HEK293 (cell line): ENCODE measurements around the gene CREG2.

Experiments
- CTCF ChIA-PET: fragments of 350-600 bp; formaldehyde crosslinking; extraction: SDS; loops from one replicate; lab custom pipeline; 2021; ENCODE audit warnings: antibody characterized with exemption; lab: Yijun Ruan, JAX
- POLR2A ChIA-PET: fragments of 300-600 bp; formaldehyde crosslinking; extraction: SDS; loops from one replicate; lab custom pipeline; 2020; ENCODE audit warnings: antibody characterized with exemption, inconsistent platforms; lab: Yijun Ruan, JAX
- H3K27ac ChIP-seq: fragments of 200-500 bp; sonication (Bioruptor generic); 2 replicates; pipeline ENCODE4 v1.5.1; 2014; ENCODE audit warnings: low read depth, low read length, control low read depth, inconsistent platforms; ENCODE audit errors: extremely low read depth
- H3K36me3 ChIP-seq, 2 experiments: fragments of 200-500 bp in 1 of 2; sonication (Bioruptor generic) in 1 of 2; 1 replicate in 1 of 2; 2 replicates in 1 of 2; pipeline ENCODE4 v1.5.1; 2014 to 2017; ENCODE audit warnings: inconsistent platforms in 2 of 2, low read length in 2 of 2; ENCODE audit not compliant: control insufficient read depth in 2 of 2, insufficient read depth in 1 of 2
- H3K4me1 ChIP-seq: fragments of 200-500 bp; sonication (Bioruptor generic); 2 replicates; pipeline ENCODE4 v1.5.1; 2014; ENCODE audit warnings: mild to moderate bottlenecking, low read length, inconsistent platforms; ENCODE audit not compliant: control insufficient read depth, insufficient read depth
- H3K4me3 ChIP-seq: 2 replicates; pipeline ENCODE4 v1.5.1; 2011; ENCODE audit warnings: low read depth, mild to moderate bottlenecking, control low read depth, low read length, moderate library complexity
- H3K9me3 ChIP-seq: fragments of 200-500 bp; sonication (Bioruptor generic); 2 replicates; pipeline ENCODE4 v1.5.1; 2014; ENCODE audit warnings: low read depth, low read length, inconsistent platforms; ENCODE audit not compliant: control insufficient read depth, insufficient read depth
- EGR2 ChIP-seq: fragments of 450-650 bp; formaldehyde crosslinking; IDR thresholded peaks from 2 replicates; pipeline ENCODE4 v1.5.1; 2016; ENCODE audit warnings: low read depth, missing biosample characterization, missing genetic modification characterization
- GLI4 ChIP-seq: fragments of 450-650 bp; formaldehyde crosslinking; IDR thresholded peaks from 2 replicates; pipeline ENCODE4 v1.5.1; 2016; ENCODE audit warnings: missing biosample characterization, missing genetic modification characterization
- GLIS1 ChIP-seq: fragments of 450-650 bp; formaldehyde crosslinking; IDR thresholded peaks from 2 replicates; pipeline ENCODE4 v1.5.1; 2016; ENCODE audit warnings: missing biosample characterization, missing genetic modification characterization
- KLF16 ChIP-seq: fragments of 450-650 bp; formaldehyde crosslinking; IDR thresholded peaks from 2 replicates; pipeline ENCODE4 v1.5.1; 2017; ENCODE audit warnings: missing biosample characterization, missing genetic modification characterization
- WT1 ChIP-seq: fragments of 450-650 bp; formaldehyde crosslinking; IDR thresholded peaks from 2 replicates; pipeline ENCODE4 v1.5.1; 2016; ENCODE audit warnings: missing biosample characterization, missing genetic modification characterization
- ZBTB21 ChIP-seq: fragments of 450-650 bp; formaldehyde crosslinking; IDR thresholded peaks from 2 replicates; pipeline ENCODE4 v1.5.1; 2017; ENCODE audit warnings: missing biosample characterization, missing genetic modification characterization
- ZFHX2 ChIP-seq: fragments of 450-650 bp; formaldehyde crosslinking; conservative IDR thresholded peaks from 2 replicates; pipeline ENCODE4 v1.5.1; 2016; ENCODE audit warnings: missing biosample characterization, missing genetic modification characterization
- ZFP37 ChIP-seq: fragments of 450-650 bp; formaldehyde crosslinking; IDR thresholded peaks from 2 replicates; pipeline ENCODE4 v1.5.1; 2016; ENCODE audit warnings: missing biosample characterization, missing genetic modification characterization
- ZNF133 ChIP-seq: fragments of 450-650 bp; formaldehyde crosslinking; IDR thresholded peaks from 2 replicates; pipeline ENCODE4 v1.5.1; 2016; ENCODE audit warnings: missing biosample characterization, missing genetic modification characterization
- ZNF211 ChIP-seq: fragments of 450-650 bp; formaldehyde crosslinking; IDR thresholded peaks from 2 replicates; pipeline ENCODE4 v1.5.1; 2016; ENCODE audit warnings: low read depth, missing biosample characterization, missing genetic modification characterization
- ZNF302 ChIP-seq: fragments of 450-650 bp; formaldehyde crosslinking; IDR thresholded peaks from 2 replicates; pipeline ENCODE4 v1.5.1; 2016; ENCODE audit warnings: missing biosample characterization, missing genetic modification characterization, low read depth
- ZNF341 ChIP-seq: fragments of 450-650 bp; formaldehyde crosslinking; IDR thresholded peaks from 2 replicates; pipeline ENCODE4; 2016; ENCODE audit warnings: low read depth, missing biosample characterization, missing genetic modification characterization
- ZNF416 ChIP-seq: fragments of 450-650 bp; formaldehyde crosslinking; IDR thresholded peaks from 2 replicates; pipeline ENCODE4 v1.5.1; 2016; ENCODE audit warnings: missing biosample characterization, missing genetic modification characterization
- ZNF423 ChIP-seq: fragments of 450-650 bp; formaldehyde crosslinking; IDR thresholded peaks from 2 replicates; pipeline ENCODE4 v1.5.1; 2016; ENCODE audit warnings: missing biosample characterization, missing genetic modification characterization
- ZNF530 ChIP-seq: fragments of 450-650 bp; formaldehyde crosslinking; IDR thresholded peaks from 2 replicates; pipeline ENCODE4 v1.5.1; 2016; ENCODE audit warnings: low read depth, missing biosample characterization, missing genetic modification characterization
- ZNF555 ChIP-seq: fragments of 450-650 bp; formaldehyde crosslinking; conservative IDR thresholded peaks from 2 replicates; pipeline ENCODE4 v1.5.1; 2017; ENCODE audit warnings: missing biosample characterization, mild to moderate bottlenecking, missing genetic modification characterization, inconsistent platforms
- ZNF629 ChIP-seq: fragments of 450-650 bp; formaldehyde crosslinking; IDR thresholded peaks from 2 replicates; pipeline ENCODE4 v1.5.1; 2017; ENCODE audit warnings: missing biosample characterization, missing genetic modification characterization
- ZNF654 ChIP-seq: fragments of 450-650 bp; formaldehyde crosslinking; IDR thresholded peaks from 2 replicates; pipeline ENCODE4 v1.5.1; 2016; ENCODE audit warnings: low read depth, missing biosample characterization, missing genetic modification characterization
- ZNF658 ChIP-seq: fragments of 450-650 bp; formaldehyde crosslinking; IDR thresholded peaks from 2 replicates; pipeline ENCODE4; 2016; ENCODE audit warnings: missing biosample characterization, missing genetic modification characterization
- ZNF747 ChIP-seq: fragments of 450-650 bp; formaldehyde crosslinking; IDR thresholded peaks from 2 replicates; pipeline ENCODE4 v1.5.1; 2016; ENCODE audit warnings: missing biosample characterization, missing genetic modification characterization
- ZNF76 ChIP-seq: fragments of 450-650 bp; formaldehyde crosslinking; IDR thresholded peaks from 2 replicates; pipeline ENCODE4; 2016; ENCODE audit warnings: low read depth, missing biosample characterization, missing genetic modification characterization, borderline replicate concordance
- ZNF768 ChIP-seq: fragments of 450-650 bp; formaldehyde crosslinking; IDR thresholded peaks from 2 replicates; pipeline ENCODE4 v1.5.1; 2018; ENCODE audit warnings: missing biosample characterization, mild to moderate bottlenecking, missing genetic modification characterization
- ZNF792 ChIP-seq: fragments of 450-650 bp; formaldehyde crosslinking; IDR thresholded peaks from 2 replicates; pipeline ENCODE4 v1.5.1; 2016; ENCODE audit warnings: missing biosample characterization, missing genetic modification characterization
- ZNF843 ChIP-seq: fragments of 450-650 bp; formaldehyde crosslinking; IDR thresholded peaks from 2 replicates; pipeline ENCODE4 v1.5.1; 2016; ENCODE audit warnings: missing biosample characterization, missing genetic modification characterization
- ZSCAN30 ChIP-seq: fragments of 450-650 bp; IDR thresholded peaks from 2 replicates; pipeline ENCODE4 v1.5.1; 2018; ENCODE audit warnings: missing biosample characterization, mild to moderate bottlenecking, missing genetic modification characterization, moderate library complexity
- TF ChIP-seq, protein P1 (sequence below): fragments of 450-650 bp; formaldehyde crosslinking; IDR thresholded peaks from 2 replicates; pipeline ENCODE4 v1.5.1; 2017; ENCODE audit warnings: missing biosample characterization, missing genetic modification characterization
- TF ChIP-seq, protein P2 (sequence below): fragments of 450-650 bp; formaldehyde crosslinking; IDR thresholded peaks from 2 replicates; pipeline ENCODE4 v1.5.1; 2016; ENCODE audit warnings: missing biosample characterization, missing genetic modification characterization
- TF ChIP-seq, protein P3 (sequence below): fragments of 450-650 bp; formaldehyde crosslinking; IDR thresholded peaks from 2 replicates; pipeline ENCODE4 v1.5.1; 2017; ENCODE audit warnings: missing biosample characterization, mild to moderate bottlenecking, missing genetic modification characterization, moderate library complexity
- TF ChIP-seq, protein P4 (sequence below): fragments of 450-650 bp; formaldehyde crosslinking; IDR thresholded peaks from 2 replicates; pipeline ENCODE4 v1.5.1; 2016; ENCODE audit warnings: missing biosample characterization, missing genetic modification characterization, low read depth

Gene CREG2

DNA sequence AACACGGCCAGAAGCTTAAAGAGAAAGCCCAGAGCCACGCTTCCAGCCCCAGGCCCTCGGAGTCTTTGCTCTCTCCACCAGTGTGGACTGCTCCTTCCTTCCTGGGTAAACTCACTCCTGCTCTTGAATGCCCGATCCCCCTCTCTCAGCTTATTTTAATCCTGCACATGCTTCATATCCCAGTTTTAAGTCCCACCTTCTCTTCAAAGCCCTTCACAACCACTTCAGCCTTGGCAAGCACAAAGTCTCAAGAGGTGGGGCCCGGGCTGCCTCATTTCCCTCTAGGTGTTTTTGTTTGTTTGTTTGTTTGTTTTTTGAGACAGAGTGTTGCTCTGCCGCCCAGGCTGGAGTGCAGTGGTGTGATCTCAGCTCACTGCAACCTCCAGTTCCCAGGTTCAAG, 21.6 kb upstream of the CREG2 start:
- no peaks in the 10 kb centered on the region for H3K9me3 ChIP-seq
- H3K27ac ChIP-seq: no peak overlapping the region
- no peaks in the 10 kb centered on the region for H3K4me1 ChIP-seq
- ChIA-PET CTCF (interaction anchor here (0.6 to 2.3 kb wide), 5 partner anchors 10 to 414 kb away, joined by 3 to 6 read pairs (median 4); partner anchors contain the start of gene CREG2), POLR2A (no interaction called here)
- no peak overlapping the region for H3K4me3 ChIP-seq
- TF ChIP-seq ZFHX2 (tag by site-specific recombination) (no peak), ZNF747 (no peak), GLIS1 (no peak), ZNF76 (no peak), KLF16 (tag by site-specific recombination) (no peak), ZNF211 (tag by site-specific recombination) (no peak), ZBTB21 (tag by site-specific recombination) (no peak), ZNF843 (tag by site-specific recombination) (no peak), ZNF792 (tag by site-specific recombination) (no peak), ZNF341 (tag by site-specific recombination) (no peak), EGR2 (no peak), GLI4 (tag by site-specific recombination) (no peak), ZNF133 (tag by site-specific recombination) (no peak), ZNF629 (no peak), ZNF658 (no peak), ZNF654 (tag by site-specific recombination) (no peak), ZFP37 (tag by site-specific recombination) (no peak)
- TF ChIP-seq, protein P1, sequence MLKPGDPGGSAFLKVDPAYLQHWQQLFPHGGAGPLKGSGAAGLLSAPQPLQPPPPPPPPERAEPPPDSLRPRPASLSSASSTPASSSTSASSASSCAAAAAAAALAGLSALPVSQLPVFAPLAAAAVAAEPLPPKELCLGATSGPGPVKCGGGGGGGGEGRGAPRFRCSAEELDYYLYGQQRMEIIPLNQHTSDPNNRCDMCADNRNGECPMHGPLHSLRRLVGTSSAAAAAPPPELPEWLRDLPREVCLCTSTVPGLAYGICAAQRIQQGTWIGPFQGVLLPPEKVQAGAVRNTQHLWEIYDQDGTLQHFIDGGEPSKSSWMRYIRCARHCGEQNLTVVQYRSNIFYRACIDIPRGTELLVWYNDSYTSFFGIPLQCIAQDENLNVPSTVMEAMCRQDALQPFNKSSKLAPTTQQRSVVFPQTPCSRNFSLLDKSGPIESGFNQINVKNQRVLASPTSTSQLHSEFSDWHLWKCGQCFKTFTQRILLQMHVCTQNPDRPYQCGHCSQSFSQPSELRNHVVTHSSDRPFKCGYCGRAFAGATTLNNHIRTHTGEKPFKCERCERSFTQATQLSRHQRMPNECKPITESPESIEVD: no peak
- TF ChIP-seq, protein P2, sequence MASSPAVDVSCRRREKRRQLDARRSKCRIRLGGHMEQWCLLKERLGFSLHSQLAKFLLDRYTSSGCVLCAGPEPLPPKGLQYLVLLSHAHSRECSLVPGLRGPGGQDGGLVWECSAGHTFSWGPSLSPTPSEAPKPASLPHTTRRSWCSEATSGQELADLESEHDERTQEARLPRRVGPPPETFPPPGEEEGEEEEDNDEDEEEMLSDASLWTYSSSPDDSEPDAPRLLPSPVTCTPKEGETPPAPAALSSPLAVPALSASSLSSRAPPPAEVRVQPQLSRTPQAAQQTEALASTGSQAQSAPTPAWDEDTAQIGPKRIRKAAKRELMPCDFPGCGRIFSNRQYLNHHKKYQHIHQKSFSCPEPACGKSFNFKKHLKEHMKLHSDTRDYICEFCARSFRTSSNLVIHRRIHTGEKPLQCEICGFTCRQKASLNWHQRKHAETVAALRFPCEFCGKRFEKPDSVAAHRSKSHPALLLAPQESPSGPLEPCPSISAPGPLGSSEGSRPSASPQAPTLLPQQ (tag by site-specific recombination): no peak
- TF ChIP-seq, protein P3, sequence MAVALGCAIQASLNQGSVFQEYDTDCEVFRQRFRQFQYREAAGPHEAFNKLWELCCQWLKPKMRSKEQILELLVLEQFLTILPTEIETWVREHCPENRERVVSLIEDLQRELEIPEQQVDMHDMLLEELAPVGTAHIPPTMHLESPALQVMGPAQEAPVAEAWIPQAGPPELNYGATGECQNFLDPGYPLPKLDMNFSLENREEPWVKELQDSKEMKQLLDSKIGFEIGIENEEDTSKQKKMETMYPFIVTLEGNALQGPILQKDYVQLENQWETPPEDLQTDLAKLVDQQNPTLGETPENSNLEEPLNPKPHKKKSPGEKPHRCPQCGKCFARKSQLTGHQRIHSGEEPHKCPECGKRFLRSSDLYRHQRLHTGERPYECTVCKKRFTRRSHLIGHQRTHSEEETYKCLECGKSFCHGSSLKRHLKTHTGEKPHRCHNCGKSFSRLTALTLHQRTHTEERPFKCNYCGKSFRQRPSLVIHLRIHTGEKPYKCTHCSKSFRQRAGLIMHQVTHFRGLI (tag by site-specific recombination): no peak
- H3K36me3 ChIP-seq: no peaks in the 10 kb centered on the region

DNA sequence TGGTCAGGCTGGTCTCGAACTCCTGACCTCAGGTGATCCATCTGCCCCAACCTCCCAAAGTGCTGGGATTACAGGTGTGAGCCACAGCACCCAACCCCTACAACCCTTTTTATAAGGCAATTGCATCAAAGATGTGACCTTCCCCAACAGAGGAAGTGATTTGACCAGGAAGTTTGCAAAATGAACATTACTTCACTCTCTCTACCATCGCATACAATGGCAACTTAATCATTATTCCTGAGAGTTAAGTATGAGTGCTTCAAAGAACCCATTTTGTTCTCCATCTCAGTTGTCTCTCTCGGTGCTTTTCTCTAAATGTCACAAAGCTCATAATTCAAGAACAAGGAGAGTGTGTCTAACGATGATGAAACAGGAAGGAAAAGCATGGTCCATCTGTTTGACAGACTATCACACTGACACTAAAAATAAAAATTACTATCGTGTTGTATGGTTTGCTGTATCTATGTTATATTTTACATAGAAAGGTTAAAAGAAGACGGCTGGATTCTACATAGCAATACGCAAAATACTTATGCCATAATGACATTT, 18.1 kb upstream of the CREG2 start:
- Histone ChIP-seq H3K4me3 (no peak overlapping the region), H3K36me3 (no peaks in the 10 kb centered on the region), H3K27ac (no peak overlapping the region), H3K9me3 (no peaks in the 10 kb centered on the region), H3K4me1 (no peaks in the 10 kb centered on the region)
- ChIA-PET POLR2A (no interaction called here), CTCF (no interaction called here)
- TF ChIP-seq ZNF423 (tag by site-specific recombination) (no peak), ZNF555 (tag by site-specific recombination) (no peak), ZNF530 (tag by site-specific recombination) (no peak), ZNF629 (no peak), ZNF302 (no peak), WT1 (tag by site-specific recombination) (no peak), ZNF768 (no peak), ZSCAN30 (no peak), ZNF416 (tag by site-specific recombination) (no peak)
- TF ChIP-seq, protein P4, sequence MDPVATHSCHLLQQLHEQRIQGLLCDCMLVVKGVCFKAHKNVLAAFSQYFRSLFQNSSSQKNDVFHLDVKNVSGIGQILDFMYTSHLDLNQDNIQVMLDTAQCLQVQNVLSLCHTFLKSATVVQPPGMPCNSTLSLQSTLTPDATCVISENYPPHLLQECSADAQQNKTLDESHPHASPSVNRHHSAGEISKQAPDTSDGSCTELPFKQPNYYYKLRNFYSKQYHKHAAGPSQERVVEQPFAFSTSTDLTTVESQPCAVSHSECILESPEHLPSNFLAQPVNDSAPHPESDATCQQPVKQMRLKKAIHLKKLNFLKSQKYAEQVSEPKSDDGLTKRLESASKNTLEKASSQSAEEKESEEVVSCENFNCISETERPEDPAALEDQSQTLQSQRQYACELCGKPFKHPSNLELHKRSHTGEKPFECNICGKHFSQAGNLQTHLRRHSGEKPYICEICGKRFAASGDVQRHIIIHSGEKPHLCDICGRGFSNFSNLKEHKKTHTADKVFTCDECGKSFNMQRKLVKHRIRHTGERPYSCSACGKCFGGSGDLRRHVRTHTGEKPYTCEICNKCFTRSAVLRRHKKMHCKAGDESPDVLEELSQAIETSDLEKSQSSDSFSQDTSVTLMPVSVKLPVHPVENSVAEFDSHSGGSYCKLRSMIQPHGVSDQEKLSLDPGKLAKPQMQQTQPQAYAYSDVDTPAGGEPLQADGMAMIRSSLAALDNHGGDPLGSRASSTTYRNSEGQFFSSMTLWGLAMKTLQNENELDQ: no peak
